Ovary (tissue), 9 donors: ENCODE results near the gene RSU1. TPM values are rescaled to one million over a fixed set of nuclear protein-coding genes. Genes with fewer than 3 reads are reported as not detected.

ENCODE experiments used
- DNase-seq, 5 donors: peaks; one replicate each; pipeline ENCODE4 v3.0.0-alpha.2; 2019 to 2020
- H3K27ac ChIP-seq, 2 donors: fragments of 200-600 bp; one replicate each; pipeline versions ENCODE4 v1.5.1 to v1.8.0; 2019 to 2022
- H3K27me3 ChIP-seq: fragments of 200-600 bp; one replicate; pipeline ENCODE4 v1.8.0; 2022
- H3K36me3 ChIP-seq: fragments of 200-600 bp; sonication (generic); one replicate; pipeline ENCODE4 v1.5.1; 2019
- H3K4me1 ChIP-seq: one replicate; pipeline ENCODE4 v1.8.1; 2013; ENCODE audit warnings: mild to moderate bottlenecking, moderate library complexity; ENCODE audit not compliant: insufficient read depth
- H3K4me3 ChIP-seq: fragments of 200-600 bp; sonication (generic); one replicate; pipeline ENCODE4 v1.5.1; 2017
- H3K9me3 ChIP-seq, 2 donors: fragments of 200-600 bp in 1 of 2; sonication (generic) in 1 of 2; one replicate each; pipeline versions ENCODE4 v1.5.1 to v1.8.1; 2013 to 2019; ENCODE audit warnings: mild to moderate bottlenecking in 1 of 2, moderate library complexity in 1 of 2
- CTCF ChIP-seq, 3 donors: fragments of 450-650 bp in 2 of 3; fragments of 200-600 bp in 1 of 3; IDR thresholded peaks; one replicate each; pipeline versions ENCODE4 v1.5.1 to v1.8.0; 2016 to 2022; ENCODE audit warnings: antibody characterized with exemption in 3 of 3, mild to moderate bottlenecking in 1 of 3
- EP300 ChIP-seq: sonication (generic); formaldehyde crosslinking; IDR thresholded peaks from one replicate; pipeline ENCODE4 v1.6.1; 2017; ENCODE audit warnings: antibody characterized with exemption
- POLR2A ChIP-seq: fragments of 450-650 bp; IDR thresholded peaks from one replicate; pipeline ENCODE4 v1.6.1; 2017; ENCODE audit warnings: antibody characterized with exemption, mild to moderate bottlenecking, moderate library complexity
- WGBS, 3 donors: extraction: QIAGEN DNeasy Blood & Tissue Kit in 1 of 3; methylation state at CpG; one replicate each; pipeline versions ENCODE4 v1.1.5 to v1.1.7; 2013 to 2017; 5-methylcytosine and 5-hydroxymethylcytosine counted together
- intact Hi-C, 4 donors: fragments of 100-400 bp; cut with DNase I; formaldehyde crosslinking; loops; one replicate each; pipeline versions ENCODE4 v1.11.0 to v1.15.1; 2022 to 2023
- polyA plus RNA-seq, 2 donors: library from polyadenylated mRNA; stranded (reverse); fragments of 200-250 nt in 1 of 2; fragments of 350-450 nt in 1 of 2; fragmentation: Illumina TruSeq in 1 of 2; extraction: RNeasy Lipid Tissue Mini Kit (QIAGEN cat#74804) in 1 of 2; gene quantifications; one replicate each; pipeline ENCODE4 v1.2.3, GENCODE V29; 2013 to 2014
- total RNA-seq, 7 donors: library from RNA; depleted of rRNA in 2 of 7; stranded (reverse); fragments of >200 nt in 2 of 7; fragmentation: NEBNext Ultra II Directional in 3 of 7; extraction: Animal tissue kit (Norgen Biotek cat#: 25700) in 3 of 7; gene quantifications; one replicate each; pipeline versions ENCODE4 v1.1.0 to v1.2.4, GENCODE V29; 2016 to 2023
- donor health status: DM: no; HTN: no; CAD: no; lungs with moderate emphysema.
- donor health status: DM: no; HTN: no; CAD: no.
- donor health status: Bipolar disorder and iron deficiency.
- donor health status: DM: yes; HTN: yes; CAD: no.
- donor health status: DM: no; HTN: no; CAD: no.
- donor health status: DM: yes; HTN: yes; CAD: no.

The RSU1 gene
- total and polyA plus RNA-seq, 9 donors, result 30.1 to 184 (median 70.3) TPM

- Histone ChIP-seq H3K27me3 (no peaks in the 10 kb centered on the region), H3K9me3 (no peaks in the 10 kb centered on the region), H3K4me1 (peaks cover 2% of the 10 kb centered on the region), H3K27ac (no peak overlapping the region), H3K36me3 (no peaks in the 10 kb centered on the region), H3K4me3 (no peak overlapping the region)
- TF ChIP-seq POLR2A (no peak), CTCF (IDR thresholded peaks at IDR 0.05) (no peak), EP300 (no peak)
- intact Hi-C loops, result no loop called here
- DNase-seq, result no peak
- 94 to 98% (median 96%) methylated on average over 6 of the region's 6 CpGs for WGBS, 3 donors
Observed at GRCh38 chr10:16788125-16788524, 29.1 kb downstream of the RSU1 start.

GRCh38 chr10:16787361-16787791 lies 29.8 kb downstream of the RSU1 start:
- Histone ChIP-seq H3K4me3 (no peak overlapping the region), H3K27ac (no peak overlapping the region), H3K4me1 (peaks cover 2% of the 10 kb centered on the region), H3K36me3 (no peaks in the 10 kb centered on the region), H3K27me3 (no peaks in the 10 kb centered on the region), H3K9me3 (no peaks in the 10 kb centered on the region)
- TF ChIP-seq EP300, result no peak
- TF ChIP-seq POLR2A, result no peak
- TF ChIP-seq CTCF (IDR thresholded peaks at IDR 0.05), result no peak
- WGBS, 3 donors, result 92 to 96% (median 94%) methylated on average over 12 of the region's 12 CpGs
- no peak for DNase-seq
- intact Hi-C loops, result no loop called here

- Histone ChIP-seq H3K4me3 (no peak overlapping the region), H3K4me1 (peaks cover 5% of the 10 kb centered on the region), H3K36me3 (no peaks in the 10 kb centered on the region), H3K27me3 (no peaks in the 10 kb centered on the region), H3K27ac (no peak overlapping the region), H3K9me3 (no peaks in the 10 kb centered on the region)
- 85 to 89% (median 87%) methylated on average over 7 of the region's 7 CpGs for WGBS, 3 donors
- DNase-seq, result no peak
- TF ChIP-seq EP300 (no peak), CTCF (IDR thresholded peaks at IDR 0.05) (no peak), POLR2A (no peak)
- intact Hi-C loops, result no loop called here
Observed at GRCh38 chr10:16780338-16780880, 36.8 kb downstream of the RSU1 start.

GRCh38 chr10:16779384-16779915 lies 37.8 kb downstream of the RSU1 start:
- 29 to 37% (median 32%) methylated on average over 6 of the region's 6 CpGs for WGBS, 3 donors

More at GRCh38 chr10:16779384-16779915, 37.8 kb downstream of the RSU1 start:
- no peak overlapping the region for H3K4me3 ChIP-seq
- TF ChIP-seq POLR2A (no peak), CTCF (IDR thresholded peaks at IDR 0.05) (no peak), EP300 (no peak)
- H3K9me3 ChIP-seq, result no peaks in the 10 kb centered on the region
- H3K27me3 ChIP-seq, result no peaks in the 10 kb centered on the region
- intact Hi-C loops, result no loop called here
- DNase-seq, result no peak
- no peaks in the 10 kb centered on the region for H3K36me3 ChIP-seq
- H3K27ac ChIP-seq, result no peak overlapping the region
- peaks cover 5% of the 10 kb centered on the region for H3K4me1 ChIP-seq
